IMR-90 (cell line): ENCODE data around the gene GPRC5D. TPM values are rescaled to one million over a fixed set of nuclear protein-coding genes. Genes with fewer than 3 reads are reported as not detected.

Experiments
- ATAC-seq: fragments of 200-7000 bp; cut with Tn5 transposase; 2 replicates; pipeline ENCODE4 v1.9.1; 2020; ENCODE audit warnings: low read depth, mild to moderate bottlenecking, moderate library complexity
- BruUV-seq: library from RNA; stranded (reverse); fragments of 400-500 nt; replicated peaks from 2 replicates; lab custom pipeline; 2021; lab: Mats Ljungman, UMichigan
- CTCF ChIA-PET: fragments of 300-600 bp; formaldehyde crosslinking; extraction: SDS; loops from one replicate; lab custom pipeline; 2021; ENCODE audit warnings: antibody characterized with exemption; lab: Yijun Ruan, JAX
- POLR2A ChIA-PET: fragments of 300-600 bp; sonication (Branson Sonifier 250); formaldehyde crosslinking; loops from one replicate; lab custom pipeline; 2022; ENCODE audit warnings: antibody characterized with exemption; ENCODE audit not compliant: unreplicated experiment; lab: Charles Lee
- DNase-seq: peaks from one replicate; pipeline ENCODE4 v3.0.0; 2013
- H2AFZ ChIP-seq: replicated peaks from 2 replicates; pipeline ENCODE3; 2013; ENCODE audit warnings: low read length, mild to moderate bottlenecking; ENCODE audit not compliant: poor library complexity
- H2AK5ac ChIP-seq: 2 replicates; pipeline ENCODE4 v1.6.1; 2013; ENCODE audit warnings: low read depth, low read length, inconsistent platforms
- H2AK9ac ChIP-seq: replicated peaks from 2 replicates; pipeline ENCODE3; 2013; ENCODE audit warnings: mild to moderate bottlenecking, low read depth, low read length, moderate library complexity; ENCODE audit not compliant: poor library complexity
- H2BK120ac ChIP-seq: 2 replicates; pipeline ENCODE4 v1.6.1; 2013; ENCODE audit warnings: low read depth, low read length, inconsistent platforms
- H2BK15ac ChIP-seq: 3 replicates; pipeline ENCODE4 v1.6.1; 2013; ENCODE audit warnings: low read depth, low read length, inconsistent platforms
- H2BK20ac ChIP-seq: 2 replicates; pipeline ENCODE4 v1.6.1; 2013; ENCODE audit warnings: low read depth, mild to moderate bottlenecking, inconsistent platforms, low read length, moderate library complexity
- H2BK5ac ChIP-seq: 2 replicates; pipeline ENCODE4 v1.6.1; 2013; ENCODE audit warnings: mild to moderate bottlenecking, low read depth, low read length, inconsistent platforms; ENCODE audit not compliant: poor library complexity, severe bottlenecking
- H3K14ac ChIP-seq: replicated peaks from 2 replicates; pipeline ENCODE4 v1.6.1; 2013; ENCODE audit warnings: low read depth, low read length, inconsistent platforms
- H3K18ac ChIP-seq: 2 replicates; pipeline ENCODE4 v1.6.1; 2013; ENCODE audit warnings: low read depth, low read length, control low read depth
- H3K23ac ChIP-seq: 2 replicates; pipeline ENCODE4 v1.6.1; 2013; ENCODE audit warnings: low read depth, low read length, inconsistent platforms
- H3K27ac ChIP-seq: 2 replicates; pipeline ENCODE4 v1.5.1; 2013; ENCODE audit warnings: mild to moderate bottlenecking, control low read depth, low read length; ENCODE audit not compliant: insufficient read depth
- H3K27me3 ChIP-seq: 2 replicates; pipeline ENCODE4 v1.6.1; 2013; ENCODE audit warnings: low read length; ENCODE audit not compliant: control insufficient read depth, insufficient read depth
- H3K36me3 ChIP-seq: 2 replicates; pipeline ENCODE4 v1.6.1; 2013; ENCODE audit warnings: low read length, mixed read lengths; ENCODE audit not compliant: control insufficient read depth, insufficient read depth
- H3K4ac ChIP-seq: 2 replicates; pipeline ENCODE4 v1.6.1; 2013; ENCODE audit warnings: low read depth, low read length, inconsistent platforms
- H3K4me1 ChIP-seq: 2 replicates; pipeline ENCODE4 v1.6.1; 2013; ENCODE audit warnings: low read length, mixed read lengths; ENCODE audit not compliant: control insufficient read depth, insufficient read depth
- H3K4me2 ChIP-seq: 2 replicates; pipeline ENCODE4 v1.6.1; 2013; ENCODE audit warnings: low read depth, mild to moderate bottlenecking, control low read depth, low read length, moderate library complexity
- H3K4me3 ChIP-seq: 2 replicates; pipeline ENCODE4 v1.5.1; 2013; ENCODE audit warnings: low read depth, mild to moderate bottlenecking, control low read depth, low read length, moderate library complexity; ENCODE audit not compliant: insufficient read depth
- H3K56ac ChIP-seq: 2 replicates; pipeline ENCODE4 v1.6.1; 2013; ENCODE audit warnings: low read length, inconsistent platforms; ENCODE audit not compliant: insufficient read depth; ENCODE audit errors: extremely low read depth
- H3K79me1 ChIP-seq, 2 experiments: 2 replicates each; pipeline ENCODE4 v1.6.1; 2013; ENCODE audit warnings: low read length in 2 of 2, inconsistent platforms in 1 of 2, low read depth in 1 of 2
- H3K9ac ChIP-seq: 2 replicates; pipeline ENCODE4 v1.6.1; 2013; ENCODE audit warnings: low read depth, low read length, control low read depth
- H3K9me1 ChIP-seq: 2 replicates; pipeline ENCODE4 v1.6.1; 2013; ENCODE audit warnings: low read length, inconsistent platforms; ENCODE audit not compliant: insufficient read depth
- H3K9me3 ChIP-seq: 2 replicates; pipeline ENCODE4 v1.6.1; 2013; ENCODE audit warnings: low read length; ENCODE audit not compliant: control insufficient read depth, insufficient read depth
- H4K20me1 ChIP-seq: 2 replicates; pipeline ENCODE4 v1.6.1; 2013; ENCODE audit warnings: low read length, inconsistent platforms; ENCODE audit not compliant: insufficient read depth
- H4K5ac ChIP-seq: 2 replicates; pipeline ENCODE4 v1.6.1; 2013; ENCODE audit warnings: mild to moderate bottlenecking, low read depth, low read length, control low read depth
- H4K8ac ChIP-seq, 2 experiments: 2 replicates each; pipeline ENCODE4 v1.6.1; 2013; ENCODE audit warnings: low read depth in 2 of 2, low read length in 2 of 2, control low read depth in 1 of 2, inconsistent platforms in 1 of 2
- H4K91ac ChIP-seq: 2 replicates; pipeline ENCODE4 v1.6.1; 2013; ENCODE audit warnings: low read depth, low read length, inconsistent platforms; ENCODE audit not compliant: insufficient read depth
- CEBPB ChIP-seq: IDR thresholded peaks from 2 replicates; pipeline ENCODE4 v1.6.1; 2012; ENCODE audit warnings: low read depth, low read length, improper control_type of control experiment
- CHD1 ChIP-seq: IDR thresholded peaks from 2 replicates; pipeline ENCODE4 v1.6.1; 2012; ENCODE audit warnings: low read depth, low read length, improper control_type of control experiment
- FOS ChIP-seq: fragments of 150-350 bp; IDR thresholded peaks from 2 replicates; pipeline ENCODE4 v1.6.1; 2016; ENCODE audit warnings: low read depth, low read length
- MAFK ChIP-seq: IDR thresholded peaks from 2 replicates; pipeline ENCODE4 v1.6.1; 2012; ENCODE audit warnings: low read depth, low read length, improper control_type of control experiment
- MAZ ChIP-seq: IDR thresholded peaks from 2 replicates; pipeline ENCODE4 v1.6.1; 2012; ENCODE audit warnings: low read depth, mild to moderate bottlenecking, low read length, improper control_type of control experiment, moderate library complexity, borderline replicate concordance
- MXI1 ChIP-seq: IDR thresholded peaks from 2 replicates; pipeline ENCODE4 v1.6.1; 2012; ENCODE audit warnings: low read depth, mild to moderate bottlenecking, low read length, moderate library complexity, borderline replicate concordance
- NFE2L2 ChIP-seq: fragments of 150-350 bp; IDR thresholded peaks from 2 replicates; pipeline ENCODE4 v1.6.1; 2016; ENCODE audit warnings: low read depth, mild to moderate bottlenecking, low read length
- POLR2A ChIP-seq: IDR thresholded peaks from 2 replicates; pipeline ENCODE4 v1.6.1; 2012; ENCODE audit warnings: mild to moderate bottlenecking, low read depth, low read length
- RCOR1 ChIP-seq: IDR thresholded peaks from 2 replicates; pipeline ENCODE4 v1.6.1; 2012; ENCODE audit warnings: mild to moderate bottlenecking, low read length, improper control_type of control experiment; ENCODE audit not compliant: insufficient replicate concordance
- RFX5 ChIP-seq: IDR thresholded peaks from 2 replicates; pipeline ENCODE4 v1.8.0; 2012; ENCODE audit warnings: low read depth, mild to moderate bottlenecking, low read length, moderate library complexity
- SMC3 ChIP-seq: fragments of 150-350 bp; IDR thresholded peaks from 2 replicates; pipeline ENCODE4 v1.6.1; 2016; ENCODE audit warnings: low read depth, mild to moderate bottlenecking, antibody characterized with exemption, low read length, moderate library complexity
- WGBS, 2 experiments: methylation state at CpG; one replicate each; pipeline versions ENCODE4 v1.1.5 to v1.1.7; 2013; ENCODE audit warnings: missing lambda C conversion rate in 2 of 2; ENCODE audit not compliant: insufficient read length in 1 of 2; ENCODE audit errors: extremely low coverage in 2 of 2; 5-methylcytosine and 5-hydroxymethylcytosine counted together
- dilution Hi-C: fragments of 300-500 bp; cut with HindIII; formaldehyde crosslinking; loops from one replicate; pipeline ENCODE4 v1.14.3; 2018; ENCODE audit warnings: low sequenced_read_pairs; ENCODE audit not compliant: unreplicated experiment
- in situ Hi-C: fragments of 300-500 bp; cut with MboI; formaldehyde crosslinking; loops from 3 replicates; pipeline ENCODE4 v1.14.3; 2019; ENCODE audit warnings: low sequenced_read_pairs, inconsistent platforms, mixed read lengths
- intact Hi-C: fragments of 100-400 bp; cut with micrococcal nuclease; formaldehyde crosslinking; loops from 2 replicates; pipeline ENCODE4 v1.10.0; 2022
- polyA plus RNA-seq, 3 experiments: library from polyadenylated mRNA; depleted of rRNA; stranded (reverse); fragments of >200 nt; gene quantifications; 2 replicates each; pipeline ENCODE4 v1.2.3, GENCODE V29; 2012; ENCODE audit warnings: low replicate concordance in 1 of 3
- total RNA-seq: library from RNA; depleted of rRNA; stranded (reverse); fragments of >200 nt; gene quantifications from 2 replicates; pipeline ENCODE4 v1.2.3, GENCODE V29; 2012
- TF ChIP-seq, protein P1 (sequence below): fragments of 150-350 bp; IDR thresholded peaks from 2 replicates; pipeline ENCODE4 v1.6.1; 2017; ENCODE audit warnings: mild to moderate bottlenecking, antibody characterized with exemption, low read length, low read depth
- TF ChIP-seq, protein P2 (sequence below): conservative IDR thresholded peaks from 2 replicates; pipeline ENCODE4 v1.5.1; 2012; ENCODE audit warnings: mild to moderate bottlenecking, low read depth, low read length, improper control_type of control experiment

GPRC5D gene
- total and polyA plus RNA-seq, 2 of the 4 experiments (the other 2 are of a cell fraction) = not detected

DNA sequence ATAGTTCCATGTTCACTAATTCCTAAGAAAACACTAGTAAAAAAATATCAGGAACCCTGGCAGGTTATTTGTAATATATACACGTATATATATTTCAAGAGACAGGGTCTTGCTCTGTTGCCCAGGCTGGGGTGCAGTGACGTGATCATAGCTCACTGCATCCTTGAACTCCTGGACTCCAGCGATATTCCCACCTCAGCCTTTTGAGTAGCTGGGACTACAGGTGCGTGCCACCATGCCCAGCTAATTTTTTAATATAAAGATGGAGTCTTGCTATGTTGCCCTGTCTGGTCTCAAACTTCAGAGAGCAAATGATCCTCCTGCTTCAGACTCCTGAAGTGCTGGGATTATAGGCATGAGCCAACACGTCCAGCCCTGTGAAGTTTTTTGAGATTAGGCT lies 44.4 kb downstream of the GPRC5D start:
- in situ Hi-C loops (loop anchor here (25.0 kb wide), 1 partner anchor 630 kb away; no protein-coding TSS in a partner anchor), dilution Hi-C loops (no loop called here), intact Hi-C loops (no loop called here)
- WGBS, 2 experiments = no CpG with 5 or more reads among the region's 5 CpGs
- H3K23ac ChIP-seq = no peak overlapping the region
- H3K4ac ChIP-seq = no peak overlapping the region
- TF ChIP-seq POLR2A (no peak), MAZ (no peak), MAFK (no peak), FOS (no peak), CEBPB (no peak), RCOR1 (no peak), CHD1 (no peak), SMC3 (no peak), NFE2L2 (no peak), MXI1 (no peak), RFX5 (no peak)
- TF ChIP-seq, protein P1, sequence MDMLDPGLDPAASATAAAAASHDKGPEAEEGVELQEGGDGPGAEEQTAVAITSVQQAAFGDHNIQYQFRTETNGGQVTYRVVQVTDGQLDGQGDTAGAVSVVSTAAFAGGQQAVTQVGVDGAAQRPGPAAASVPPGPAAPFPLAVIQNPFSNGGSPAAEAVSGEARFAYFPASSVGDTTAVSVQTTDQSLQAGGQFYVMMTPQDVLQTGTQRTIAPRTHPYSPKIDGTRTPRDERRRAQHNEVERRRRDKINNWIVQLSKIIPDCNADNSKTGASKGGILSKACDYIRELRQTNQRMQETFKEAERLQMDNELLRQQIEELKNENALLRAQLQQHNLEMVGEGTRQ = no peak
- TF ChIP-seq, protein P2, sequence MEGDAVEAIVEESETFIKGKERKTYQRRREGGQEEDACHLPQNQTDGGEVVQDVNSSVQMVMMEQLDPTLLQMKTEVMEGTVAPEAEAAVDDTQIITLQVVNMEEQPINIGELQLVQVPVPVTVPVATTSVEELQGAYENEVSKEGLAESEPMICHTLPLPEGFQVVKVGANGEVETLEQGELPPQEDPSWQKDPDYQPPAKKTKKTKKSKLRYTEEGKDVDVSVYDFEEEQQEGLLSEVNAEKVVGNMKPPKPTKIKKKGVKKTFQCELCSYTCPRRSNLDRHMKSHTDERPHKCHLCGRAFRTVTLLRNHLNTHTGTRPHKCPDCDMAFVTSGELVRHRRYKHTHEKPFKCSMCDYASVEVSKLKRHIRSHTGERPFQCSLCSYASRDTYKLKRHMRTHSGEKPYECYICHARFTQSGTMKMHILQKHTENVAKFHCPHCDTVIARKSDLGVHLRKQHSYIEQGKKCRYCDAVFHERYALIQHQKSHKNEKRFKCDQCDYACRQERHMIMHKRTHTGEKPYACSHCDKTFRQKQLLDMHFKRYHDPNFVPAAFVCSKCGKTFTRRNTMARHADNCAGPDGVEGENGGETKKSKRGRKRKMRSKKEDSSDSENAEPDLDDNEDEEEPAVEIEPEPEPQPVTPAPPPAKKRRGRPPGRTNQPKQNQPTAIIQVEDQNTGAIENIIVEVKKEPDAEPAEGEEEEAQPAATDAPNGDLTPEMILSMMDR = no peak
- no peak overlapping the region for H2AFZ ChIP-seq
- BruUV-seq = no TSS peak
- H4K5ac ChIP-seq = no peak overlapping the region
- no peak overlapping the region for H2BK15ac ChIP-seq
- no peak overlapping the region for H4K91ac ChIP-seq
- no peak overlapping the region for H2AK5ac ChIP-seq
- H3K9me3 ChIP-seq = no peaks in the 10 kb centered on the region
- no peak overlapping the region for H2AK9ac ChIP-seq
- no peak overlapping the region for H3K18ac ChIP-seq
- H3K79me1 ChIP-seq = peaks cover 33 to 74% of the 10 kb centered on the region in 2 experiments; a peak in 3 of 4 replicates
- no peak overlapping the region for H3K4me3 ChIP-seq
- no peak overlapping the region for H2BK120ac ChIP-seq
- no peak overlapping the region for H2BK5ac ChIP-seq
- no peak overlapping the region for H3K56ac ChIP-seq
- no peak overlapping the region for H4K8ac ChIP-seq
- H4K20me1 ChIP-seq = peaks cover 21% of the 10 kb centered on the region; the same call in 1 of the 2 replicates
- H3K9me1 ChIP-seq = peaks cover 24% of the 10 kb centered on the region
- H3K27me3 ChIP-seq = no peaks in the 10 kb centered on the region
- no peak overlapping the region for H2BK20ac ChIP-seq
- CTCF ChIA-PET = no interaction called here
- DNase-seq = no peak
- POLR2A ChIA-PET = no interaction called here
- H3K9ac ChIP-seq = no peak overlapping the region
- no peak for ATAC-seq
- H3K27ac ChIP-seq = no peak overlapping the region
- H3K14ac ChIP-seq = no peak overlapping the region
- peaks cover 43% of the 10 kb centered on the region for H3K36me3 ChIP-seq
- H3K4me2 ChIP-seq = no peak overlapping the region
- peaks cover 10% of the 10 kb centered on the region for H3K4me1 ChIP-seq
